Lower lobe of right lung (tissue), 2 donors: Measurements from ENCODE around the gene ITIH6. TPM values are rescaled to one million over a fixed set of nuclear protein-coding genes. Genes with fewer than 3 reads are reported as not detected.

Experiments used
- ATAC-seq, 2 donors: fragments of 200-7000 bp; cut with Tn5 transposase; one replicate each; pipeline ENCODE4 v1.9.1; 2020 to 2022; ENCODE audit warnings: mild to moderate bottlenecking in 2 of 2, moderate library complexity in 2 of 2
- DNase-seq: peaks from one replicate; pipeline ENCODE4 v3.0.0-alpha.2; 2020
- H3K27ac ChIP-seq: fragments of 200-600 bp; one replicate; pipeline ENCODE4 v1.8.0; 2022
- H3K27me3 ChIP-seq: fragments of 200-600 bp; one replicate; pipeline ENCODE4 v1.8.0; 2022; ENCODE audit warnings: low read depth
- H3K36me3 ChIP-seq: fragments of 200-600 bp; one replicate; pipeline ENCODE4 v1.8.0; 2022; ENCODE audit warnings: mild to moderate bottlenecking
- H3K4me1 ChIP-seq: fragments of 200-600 bp; one replicate; pipeline ENCODE4 v1.8.0; 2022
- H3K4me3 ChIP-seq: fragments of 200-600 bp; one replicate; pipeline ENCODE4 v1.8.0; 2022; ENCODE audit warnings: mild to moderate bottlenecking
- H3K9me3 ChIP-seq: fragments of 200-600 bp; one replicate; pipeline ENCODE4 v1.8.0; 2022
- CTCF ChIP-seq: fragments of 200-600 bp; IDR thresholded peaks from one replicate; pipeline ENCODE4 v1.8.0; 2022; ENCODE audit warnings: antibody characterized with exemption, mild to moderate bottlenecking
- intact Hi-C: fragments of 100-400 bp; cut with DNase I; formaldehyde crosslinking; loops from one replicate; pipeline ENCODE4 v1.11.0; 2022
- total RNA-seq: library from RNA; stranded (reverse); fragmentation: NEBNext Ultra II Directional; extraction: Animal tissue kit (Norgen Biotek cat#: 25700); gene quantifications from one replicate; pipeline ENCODE4 v1.2.1, GENCODE V29; 2021
- donor health status: DM: no; HTN: yes; CAD: no; lungs with severe emphysema.

Gene ITIH6
- total RNA-seq, 1 donor from 2014 or later, result not detected

- intact Hi-C loops, result no loop called here
- Histone ChIP-seq H3K9me3 (no peaks in the 10 kb centered on the region), H3K4me1 (peaks cover 10% of the 10 kb centered on the region), H3K4me3 (no peak overlapping the region), H3K36me3 (peaks cover 60% of the 10 kb centered on the region), H3K27me3 (no peaks in the 10 kb centered on the region), H3K27ac (no peak overlapping the region)
- no peak for TF ChIP-seq CTCF
- ATAC-seq, result no peak
- DNase-seq, result no peak
Observed at GRCh38 chrX:54811301-54811885, 13.3 kb upstream of the ITIH6 start.

GRCh38 chrX:54810532-54810931, 12.5 kb upstream of the ITIH6 start:
- Histone ChIP-seq H3K4me3 (no peak overlapping the region), H3K4me1 (peaks cover 10% of the 10 kb centered on the region), H3K9me3 (no peaks in the 10 kb centered on the region), H3K36me3 (peaks cover 57% of the 10 kb centered on the region), H3K27me3 (no peaks in the 10 kb centered on the region), H3K27ac (no peak overlapping the region)
- ATAC-seq (no peak), DNase-seq (no peak)
- no peak for TF ChIP-seq CTCF
- intact Hi-C loops, result no loop called here

GRCh38 chrX:54808605-54809483, 10.8 kb upstream of the ITIH6 start:
- TF ChIP-seq CTCF, result no peak
- peaks cover 10% of the 10 kb centered on the region for H3K4me1 ChIP-seq
- ATAC-seq (peak; percentile 92 to 95), DNase-seq (peak; percentile 94)
- H3K27me3 ChIP-seq, result no peaks in the 10 kb centered on the region
- no peaks in the 10 kb centered on the region for H3K9me3 ChIP-seq
- H3K4me3 ChIP-seq, result peak overlapping the region; percentile 64
- intact Hi-C loops, result no loop called here
- peak overlapping the region; percentile 71 for H3K27ac ChIP-seq
- peaks cover 40% of the 10 kb centered on the region for H3K36me3 ChIP-seq

- Histone ChIP-seq H3K36me3 (peaks cover 33% of the 10 kb centered on the region), H3K9me3 (no peaks in the 10 kb centered on the region), H3K4me1 (peaks cover 10% of the 10 kb centered on the region), H3K27ac (peak overlapping the region; percentile 71), H3K4me3 (peak overlapping the region; percentile 64), H3K27me3 (no peaks in the 10 kb centered on the region)
- intact Hi-C loops, result no loop called here
- TF ChIP-seq CTCF, result no peak
- no peak for DNase-seq
- ATAC-seq, result peak; percentile 78 to 82
Observed at GRCh38 chrX:54808109-54808604, 10.1 kb upstream of the ITIH6 start.

- peak within 1 kb of the TSS; percentile 71 for H3K27ac ChIP-seq
- DNase-seq, result no peak
Observed at GRCh38 chrX:54807524-54808108, 9.6 kb upstream of the ITIH6 start, which contains the start of gene MAGED2. TSS of gene MAGED2 (plus strand) at chrX:54807745. CDS start at chrX:54809332, 1,587 bp downstream.

More at GRCh38 chrX:54807524-54808108, 9.6 kb upstream of the ITIH6 start, which contains the start of gene MAGED2:
- intact Hi-C loops, result no loop called here
- peaks cover 28% of the 10 kb centered on the region for H3K36me3 ChIP-seq
- TF ChIP-seq CTCF, result no peak
- H3K9me3 ChIP-seq, result no peaks in the 10 kb centered on the region
- peak within 1 kb of the TSS; percentile 64 for H3K4me3 ChIP-seq
- H3K27me3 ChIP-seq, result no peaks in the 10 kb centered on the region
- H3K4me1 ChIP-seq, result peaks cover 10% of the 10 kb centered on the region
- peak; percentile 60 to 66 for ATAC-seq
